C4-2B (cell line): ENCODE results near the gene SLC34A3.

Experiments
- ZFX ChIP-seq: fragments of 450-650 bp; IDR thresholded peaks from 2 replicates; pipeline ENCODE4 v1.6.1; 2017
- TF ChIP-seq, protein P1 (sequence below): fragments of 450-650 bp; conservative IDR thresholded peaks from 2 replicates; pipeline ENCODE4 v1.5.1; 2017; ENCODE audit warnings: mild to moderate bottlenecking

DNA sequence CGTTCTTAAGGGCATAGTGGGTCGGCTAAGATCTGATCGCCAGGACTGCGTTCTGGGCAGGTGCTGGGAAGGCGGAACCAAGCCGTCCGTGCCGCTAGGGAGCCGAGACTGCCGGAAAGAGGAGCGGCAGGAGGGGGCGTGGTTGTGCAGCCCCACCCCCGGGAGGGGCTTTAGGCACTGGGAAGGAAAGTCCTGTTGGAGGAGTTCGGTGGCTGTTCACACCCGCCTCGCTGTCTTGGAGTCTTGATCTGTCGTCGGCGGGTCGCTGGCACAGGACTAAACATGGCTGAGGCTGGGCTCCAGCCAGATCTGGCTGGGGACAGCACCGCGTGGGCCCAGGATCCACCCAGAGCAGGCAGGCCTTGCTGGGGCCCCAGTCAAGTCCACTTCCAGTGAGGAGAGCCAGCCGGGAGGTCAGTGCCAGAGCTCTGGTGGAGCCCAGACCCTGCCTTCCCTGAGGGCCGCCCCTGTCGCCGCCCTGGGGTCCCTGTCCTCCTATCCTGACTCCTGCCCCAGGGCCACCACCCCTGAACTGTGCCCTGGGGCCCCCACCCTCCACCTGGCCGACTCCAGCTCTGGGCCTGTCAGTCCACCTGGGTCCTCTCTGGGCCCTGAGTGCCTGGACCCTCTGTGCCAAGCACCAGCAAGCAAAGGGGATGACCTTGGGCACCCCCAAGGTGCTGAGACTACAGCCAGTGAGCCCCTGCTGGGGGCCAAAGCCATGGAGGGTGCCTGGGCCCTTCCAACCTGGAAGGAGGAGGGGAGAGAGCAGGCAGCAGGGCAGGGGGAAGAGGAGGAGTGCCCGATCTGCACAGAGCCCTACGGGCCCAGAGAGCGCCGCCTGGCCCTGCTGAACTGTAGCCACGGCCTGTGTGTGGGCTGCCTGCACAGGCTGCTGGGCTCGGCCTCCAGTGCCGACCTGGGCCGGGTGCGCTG is 13.2 kb upstream of the SLC34A3 start:
- TF ChIP-seq, protein P1, sequence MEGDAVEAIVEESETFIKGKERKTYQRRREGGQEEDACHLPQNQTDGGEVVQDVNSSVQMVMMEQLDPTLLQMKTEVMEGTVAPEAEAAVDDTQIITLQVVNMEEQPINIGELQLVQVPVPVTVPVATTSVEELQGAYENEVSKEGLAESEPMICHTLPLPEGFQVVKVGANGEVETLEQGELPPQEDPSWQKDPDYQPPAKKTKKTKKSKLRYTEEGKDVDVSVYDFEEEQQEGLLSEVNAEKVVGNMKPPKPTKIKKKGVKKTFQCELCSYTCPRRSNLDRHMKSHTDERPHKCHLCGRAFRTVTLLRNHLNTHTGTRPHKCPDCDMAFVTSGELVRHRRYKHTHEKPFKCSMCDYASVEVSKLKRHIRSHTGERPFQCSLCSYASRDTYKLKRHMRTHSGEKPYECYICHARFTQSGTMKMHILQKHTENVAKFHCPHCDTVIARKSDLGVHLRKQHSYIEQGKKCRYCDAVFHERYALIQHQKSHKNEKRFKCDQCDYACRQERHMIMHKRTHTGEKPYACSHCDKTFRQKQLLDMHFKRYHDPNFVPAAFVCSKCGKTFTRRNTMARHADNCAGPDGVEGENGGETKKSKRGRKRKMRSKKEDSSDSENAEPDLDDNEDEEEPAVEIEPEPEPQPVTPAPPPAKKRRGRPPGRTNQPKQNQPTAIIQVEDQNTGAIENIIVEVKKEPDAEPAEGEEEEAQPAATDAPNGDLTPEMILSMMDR: no peak; the same call in 1 of the 2 replicates
- TF ChIP-seq ZFX: no peak; the same call in 1 of the 2 replicates
